Chondrocyte (in vitro differentiated cells): ENCODE measurements around the gene TWIST2. TPM values are rescaled to one million over a fixed set of nuclear protein-coding genes. Genes with fewer than 3 reads are reported as not detected.

Source experiments
- DNase-seq: peaks from one replicate; pipeline ENCODE4 v3.0.0; 2021; ENCODE audit warnings: mixed read lengths, low spot score
- H3K27ac Mint-ChIP-seq: one replicate; pipeline ENCODE4 v1.8.0; 2021; ENCODE audit warnings: mild to moderate bottlenecking, moderate library complexity, mixed read lengths; ENCODE audit not compliant: unreplicated experiment
- H3K27me3 Mint-ChIP-seq: 2 replicates; pipeline ENCODE4 v1.8.0; 2021; ENCODE audit warnings: low read depth, mixed read lengths
- H3K36me3 Mint-ChIP-seq: 2 replicates; pipeline ENCODE4 v1.8.0; 2021; ENCODE audit warnings: low read depth, mixed read lengths
- H3K4me1 Mint-ChIP-seq: 2 replicates; pipeline ENCODE4 v1.8.0; 2021; ENCODE audit warnings: low read depth, mild to moderate bottlenecking, mixed read lengths
- H3K4me3 Mint-ChIP-seq: one replicate; pipeline ENCODE4 v1.8.0; 2021; ENCODE audit warnings: mild to moderate bottlenecking, moderate library complexity, mixed read lengths; ENCODE audit not compliant: unreplicated experiment
- H3K9me3 Mint-ChIP-seq: 2 replicates; pipeline ENCODE4 v1.8.0; 2021; ENCODE audit warnings: low read depth, mixed read lengths
- total RNA-seq: library from RNA; stranded (reverse); gene quantifications from 3 replicates; pipeline ENCODE4 v1.2.1, GENCODE V29; 2021
- TF ChIP-seq, protein P1 (sequence below): fragments of 200-600 bp; sonication (generic); IDR thresholded peaks from 2 replicates; pipeline ENCODE4 v1.5.0; 2021; ENCODE audit warnings: antibody characterized with exemption, mild to moderate bottlenecking, moderate library complexity

The TWIST2 gene
- total RNA-seq, 1 donor from 2014 or later: 2.4 TPM

DNA sequence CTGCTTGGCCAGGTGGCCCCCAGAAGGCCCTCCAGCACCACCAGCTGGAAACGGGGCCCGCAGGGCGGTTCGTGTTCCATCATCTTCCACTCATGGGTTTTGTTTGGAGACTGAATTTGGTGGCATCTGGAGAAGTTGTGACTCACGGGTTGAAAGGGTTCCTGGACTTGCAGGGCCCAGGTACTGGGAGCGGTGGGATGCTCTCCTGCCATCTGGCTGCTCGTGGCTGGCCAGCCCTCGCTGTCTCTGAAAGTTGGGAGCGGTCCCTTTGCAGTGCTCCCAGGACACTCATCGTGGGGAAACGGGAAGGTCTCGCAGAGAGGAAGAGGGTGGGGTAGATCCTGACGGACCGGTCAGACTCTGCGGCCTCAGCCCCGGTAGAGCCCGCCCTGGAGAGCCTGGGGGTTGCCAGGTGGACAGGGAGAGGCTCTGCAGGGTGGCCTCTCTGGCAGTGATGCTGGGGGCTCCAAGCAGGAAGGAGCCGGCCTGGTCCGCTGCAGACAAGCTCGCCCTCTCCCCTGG, 47.5 kb downstream of the TWIST2 start:
- TF ChIP-seq, protein P1, sequence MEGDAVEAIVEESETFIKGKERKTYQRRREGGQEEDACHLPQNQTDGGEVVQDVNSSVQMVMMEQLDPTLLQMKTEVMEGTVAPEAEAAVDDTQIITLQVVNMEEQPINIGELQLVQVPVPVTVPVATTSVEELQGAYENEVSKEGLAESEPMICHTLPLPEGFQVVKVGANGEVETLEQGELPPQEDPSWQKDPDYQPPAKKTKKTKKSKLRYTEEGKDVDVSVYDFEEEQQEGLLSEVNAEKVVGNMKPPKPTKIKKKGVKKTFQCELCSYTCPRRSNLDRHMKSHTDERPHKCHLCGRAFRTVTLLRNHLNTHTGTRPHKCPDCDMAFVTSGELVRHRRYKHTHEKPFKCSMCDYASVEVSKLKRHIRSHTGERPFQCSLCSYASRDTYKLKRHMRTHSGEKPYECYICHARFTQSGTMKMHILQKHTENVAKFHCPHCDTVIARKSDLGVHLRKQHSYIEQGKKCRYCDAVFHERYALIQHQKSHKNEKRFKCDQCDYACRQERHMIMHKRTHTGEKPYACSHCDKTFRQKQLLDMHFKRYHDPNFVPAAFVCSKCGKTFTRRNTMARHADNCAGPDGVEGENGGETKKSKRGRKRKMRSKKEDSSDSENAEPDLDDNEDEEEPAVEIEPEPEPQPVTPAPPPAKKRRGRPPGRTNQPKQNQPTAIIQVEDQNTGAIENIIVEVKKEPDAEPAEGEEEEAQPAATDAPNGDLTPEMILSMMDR: no peak
- peaks cover 22% of the 10 kb centered on the region for H3K4me1 Mint-ChIP-seq
- no peaks in the 10 kb centered on the region for H3K27me3 Mint-ChIP-seq
- H3K4me3 Mint-ChIP-seq: no peak overlapping the region
- H3K36me3 Mint-ChIP-seq: peaks cover 2% of the 10 kb centered on the region
- peak; percentile 82 for DNase-seq
- peak overlapping the region; percentile 82 for H3K27ac Mint-ChIP-seq
- H3K9me3 Mint-ChIP-seq: no peaks in the 10 kb centered on the region

DNA sequence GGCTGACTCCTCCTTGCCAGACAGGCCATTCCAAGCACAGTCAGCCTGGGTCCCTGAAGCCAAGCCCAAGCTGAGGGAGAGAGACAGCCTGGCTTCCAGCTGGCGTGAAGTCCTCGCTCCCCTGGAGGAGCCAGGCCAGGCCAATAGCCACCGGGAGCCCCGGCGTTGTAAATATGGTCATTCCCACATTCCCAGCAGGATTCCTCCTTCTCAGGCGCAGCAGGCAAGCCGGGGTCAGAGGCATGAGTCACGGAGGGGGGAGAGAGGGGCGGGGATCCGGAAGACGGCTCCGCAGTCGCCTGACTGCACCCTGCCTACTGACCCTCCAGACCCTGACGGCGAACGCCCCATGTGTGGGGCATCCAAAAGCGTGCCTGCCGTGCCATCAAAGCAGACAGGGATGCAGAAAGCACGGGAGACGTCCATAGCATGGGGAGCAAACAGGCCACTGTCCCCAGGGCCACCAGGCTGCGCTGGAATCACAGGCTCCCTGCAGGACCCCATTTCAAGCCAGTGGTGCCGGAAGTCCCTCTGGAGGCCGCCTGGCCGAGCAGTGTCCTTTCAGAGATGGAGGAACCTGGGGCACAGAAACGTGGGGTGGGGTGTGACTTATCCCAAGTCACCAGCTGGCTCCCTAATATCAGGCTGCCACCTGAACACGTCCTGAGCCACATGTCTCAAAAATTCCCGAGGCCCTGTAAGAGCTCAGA, 48.2 kb downstream of the TWIST2 start:
- TF ChIP-seq, protein P1: no peak
- Mint-ChIP-seq H3K27ac (peak overlapping the region; percentile 82), H3K4me3 (no peak overlapping the region), H3K36me3 (no peaks in the 10 kb centered on the region), H3K9me3 (no peaks in the 10 kb centered on the region), H3K27me3 (no peaks in the 10 kb centered on the region), H3K4me1 (peaks cover 29% of the 10 kb centered on the region)
- DNase-seq: peak; percentile 83

DNA sequence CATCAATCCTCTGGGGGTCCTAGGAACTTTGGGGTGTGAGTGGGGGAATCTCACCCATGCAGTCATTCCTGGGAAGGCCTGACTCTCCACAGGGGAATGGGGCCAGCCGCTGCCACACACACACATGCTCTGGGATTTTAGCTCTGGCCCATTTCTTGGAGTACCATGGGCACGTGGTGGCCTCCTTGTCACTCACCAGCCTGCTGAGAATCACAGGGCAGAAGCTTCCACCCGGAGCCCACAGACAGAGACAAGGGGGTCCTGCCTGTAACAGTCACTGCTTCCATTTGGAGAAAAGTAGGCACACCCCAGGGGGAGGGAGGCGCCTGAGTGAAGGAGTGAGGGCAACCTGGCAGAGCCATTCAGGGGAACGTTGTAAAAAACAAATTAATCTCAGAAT, 48.8 kb downstream of the TWIST2 start:
- H3K27ac Mint-ChIP-seq: peak overlapping the region; percentile 17

DNA sequence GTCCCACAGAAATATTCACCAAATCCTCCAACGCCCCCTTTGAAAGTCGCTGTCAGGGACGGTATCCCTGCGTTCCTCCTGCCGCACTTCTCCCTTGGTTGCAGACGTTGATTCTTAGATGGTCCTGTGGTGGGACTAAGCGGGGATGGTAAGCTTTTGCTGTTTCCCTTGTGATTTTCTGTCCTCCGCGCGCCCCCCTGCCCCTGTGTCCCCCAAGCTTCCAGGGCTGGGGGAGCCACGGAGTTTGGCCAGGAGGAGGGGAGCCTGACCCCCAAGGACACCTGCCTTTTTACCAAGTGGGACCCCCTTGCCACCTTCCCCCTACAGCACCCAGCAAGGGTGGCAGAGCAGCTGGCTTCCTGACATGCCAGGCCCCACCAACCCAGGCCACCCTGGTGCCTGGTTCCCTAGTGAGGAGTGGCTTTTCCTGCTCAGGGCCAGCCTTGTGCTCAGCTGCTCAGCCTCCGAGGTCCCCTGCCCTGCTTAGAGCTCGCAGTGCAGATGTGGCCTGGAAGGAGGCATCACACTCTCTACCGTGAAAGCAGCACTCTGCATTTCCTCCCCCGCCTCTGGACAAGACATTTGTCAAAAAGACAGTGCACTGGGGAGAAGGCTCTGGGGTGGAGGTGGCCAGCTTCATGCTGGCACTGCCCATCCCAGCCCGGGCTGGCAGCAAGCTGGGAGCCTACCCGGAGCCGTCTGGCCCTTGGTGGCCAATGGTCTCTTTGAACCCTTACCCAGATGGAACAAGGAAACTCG, 49.4 kb downstream of the TWIST2 start:
- no peaks in the 10 kb centered on the region for H3K36me3 Mint-ChIP-seq
- H3K27ac Mint-ChIP-seq: peak overlapping the region; percentile 5
- DNase-seq: peak; percentile 44
- H3K4me3 Mint-ChIP-seq: no peak overlapping the region
- H3K9me3 Mint-ChIP-seq: no peaks in the 10 kb centered on the region
- TF ChIP-seq, protein P1: no peak
- no peaks in the 10 kb centered on the region for H3K27me3 Mint-ChIP-seq
- H3K4me1 Mint-ChIP-seq: peaks cover 34% of the 10 kb centered on the region

More for the DNA sequence above, 48.8 kb downstream of the TWIST2 start:
- Mint-ChIP-seq H3K27me3 (no peaks in the 10 kb centered on the region), H3K9me3 (no peaks in the 10 kb centered on the region), H3K4me1 (peaks cover 34% of the 10 kb centered on the region), H3K36me3 (no peaks in the 10 kb centered on the region), H3K4me3 (no peak overlapping the region)
- TF ChIP-seq, protein P1: no peak
- peak; percentile 47 for DNase-seq

DNA sequence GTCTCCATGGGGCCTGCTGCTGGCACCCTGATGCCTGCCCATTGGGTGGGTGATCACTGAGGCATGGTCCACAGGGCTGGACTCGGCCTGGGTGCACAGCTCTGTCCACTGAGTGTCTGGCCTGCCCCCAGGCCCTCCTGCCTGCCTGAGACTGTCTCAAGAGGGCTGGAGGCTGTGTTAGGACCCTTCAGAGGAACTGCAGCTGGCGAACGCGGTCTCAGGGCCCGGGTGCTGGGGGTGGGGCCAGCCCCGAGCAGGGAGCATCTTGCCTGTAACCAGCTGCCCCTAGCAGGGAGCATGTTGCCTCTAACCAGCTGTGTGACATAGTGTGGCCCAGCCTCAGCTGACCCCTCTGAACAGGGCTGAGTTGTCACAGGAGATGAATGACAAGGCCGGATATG, 50.0 kb downstream of the TWIST2 start:
- H3K9me3 Mint-ChIP-seq: no peaks in the 10 kb centered on the region
- no peaks in the 10 kb centered on the region for H3K36me3 Mint-ChIP-seq
- no peak overlapping the region for H3K27ac Mint-ChIP-seq
- no peaks in the 10 kb centered on the region for H3K27me3 Mint-ChIP-seq
- no peak overlapping the region for H3K4me3 Mint-ChIP-seq
- peak; percentile 70 for DNase-seq
- TF ChIP-seq, protein P1: no peak
- H3K4me1 Mint-ChIP-seq: peaks cover 34% of the 10 kb centered on the region
